Measurements from ENCODE around the gene DICER1.
"Not testable (repeated sequence)": the region's sequence is repeated elsewhere in the genome, so short reads cannot be mapped to it uniquely, and the experiment has no call there.

DICER1 gene, protein sequence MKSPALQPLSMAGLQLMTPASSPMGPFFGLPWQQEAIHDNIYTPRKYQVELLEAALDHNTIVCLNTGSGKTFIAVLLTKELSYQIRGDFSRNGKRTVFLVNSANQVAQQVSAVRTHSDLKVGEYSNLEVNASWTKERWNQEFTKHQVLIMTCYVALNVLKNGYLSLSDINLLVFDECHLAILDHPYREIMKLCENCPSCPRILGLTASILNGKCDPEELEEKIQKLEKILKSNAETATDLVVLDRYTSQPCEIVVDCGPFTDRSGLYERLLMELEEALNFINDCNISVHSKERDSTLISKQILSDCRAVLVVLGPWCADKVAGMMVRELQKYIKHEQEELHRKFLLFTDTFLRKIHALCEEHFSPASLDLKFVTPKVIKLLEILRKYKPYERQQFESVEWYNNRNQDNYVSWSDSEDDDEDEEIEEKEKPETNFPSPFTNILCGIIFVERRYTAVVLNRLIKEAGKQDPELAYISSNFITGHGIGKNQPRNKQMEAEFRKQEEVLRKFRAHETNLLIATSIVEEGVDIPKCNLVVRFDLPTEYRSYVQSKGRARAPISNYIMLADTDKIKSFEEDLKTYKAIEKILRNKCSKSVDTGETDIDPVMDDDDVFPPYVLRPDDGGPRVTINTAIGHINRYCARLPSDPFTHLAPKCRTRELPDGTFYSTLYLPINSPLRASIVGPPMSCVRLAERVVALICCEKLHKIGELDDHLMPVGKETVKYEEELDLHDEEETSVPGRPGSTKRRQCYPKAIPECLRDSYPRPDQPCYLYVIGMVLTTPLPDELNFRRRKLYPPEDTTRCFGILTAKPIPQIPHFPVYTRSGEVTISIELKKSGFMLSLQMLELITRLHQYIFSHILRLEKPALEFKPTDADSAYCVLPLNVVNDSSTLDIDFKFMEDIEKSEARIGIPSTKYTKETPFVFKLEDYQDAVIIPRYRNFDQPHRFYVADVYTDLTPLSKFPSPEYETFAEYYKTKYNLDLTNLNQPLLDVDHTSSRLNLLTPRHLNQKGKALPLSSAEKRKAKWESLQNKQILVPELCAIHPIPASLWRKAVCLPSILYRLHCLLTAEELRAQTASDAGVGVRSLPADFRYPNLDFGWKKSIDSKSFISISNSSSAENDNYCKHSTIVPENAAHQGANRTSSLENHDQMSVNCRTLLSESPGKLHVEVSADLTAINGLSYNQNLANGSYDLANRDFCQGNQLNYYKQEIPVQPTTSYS (N-terminal part only)

DNA sequence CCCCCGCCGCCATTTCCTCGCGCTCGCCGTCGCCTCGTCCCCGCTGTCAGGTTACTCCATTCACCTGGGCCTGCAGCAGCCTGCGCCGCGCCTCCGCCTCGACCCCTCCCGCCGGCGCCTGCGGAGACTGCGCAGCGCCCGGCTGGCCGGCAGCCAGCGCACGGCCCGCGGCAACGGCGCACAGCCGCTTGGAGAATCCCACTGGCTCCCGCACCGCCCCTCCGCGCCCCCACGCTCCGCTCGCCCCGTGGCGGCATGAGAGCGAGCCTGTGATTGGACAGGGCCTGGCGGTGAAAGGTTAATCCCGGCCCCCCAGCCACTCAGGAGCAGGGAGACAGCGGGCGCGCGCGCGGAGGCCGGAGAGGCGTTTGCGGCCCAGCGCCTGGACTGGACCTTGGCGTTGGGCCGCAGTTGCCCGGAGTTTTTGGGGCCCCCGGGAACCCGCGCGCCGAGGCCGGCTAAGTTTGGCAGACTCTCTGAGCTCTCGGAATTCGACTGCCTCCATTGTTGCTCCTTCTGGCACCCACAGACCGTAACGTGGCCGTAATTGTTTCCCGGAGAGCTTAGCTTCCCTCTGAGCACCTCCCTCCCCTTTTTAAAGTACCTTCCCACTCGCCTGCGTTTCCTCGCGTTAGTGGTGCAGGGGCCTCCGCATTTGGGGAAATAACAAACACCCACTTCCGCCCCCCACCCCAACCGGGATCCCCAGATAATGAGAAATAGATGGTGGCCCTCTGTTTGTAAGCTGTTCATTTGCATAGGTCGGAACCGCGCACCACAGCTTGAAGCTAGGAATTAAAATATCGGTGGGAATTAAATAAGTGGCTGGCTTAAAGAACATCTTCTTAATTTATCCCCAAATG, at the start of gene DICER1:
Gene DICER1 (minus strand): TSS at position 203 of the 863 bp plus-strand sequence. CDS start 24,071 bp downstream, outside the sequence.
- H3K27ac Mint-ChIP-seq: peak within 1 kb of the TSS; percentile 99
- H3K27me3 Mint-ChIP-seq: no peaks in the 10 kb centered on the region
- no peaks in the 10 kb centered on the region for H3K9me3 Mint-ChIP-seq
- H3K4me1 Mint-ChIP-seq: peaks cover 41% of the 10 kb centered on the region
- peaks cover 3% of the 10 kb centered on the region for H3K36me3 Mint-ChIP-seq
- peak within 1 kb of the TSS; percentile 96 for H3K4me3 Mint-ChIP-seq

DNA sequence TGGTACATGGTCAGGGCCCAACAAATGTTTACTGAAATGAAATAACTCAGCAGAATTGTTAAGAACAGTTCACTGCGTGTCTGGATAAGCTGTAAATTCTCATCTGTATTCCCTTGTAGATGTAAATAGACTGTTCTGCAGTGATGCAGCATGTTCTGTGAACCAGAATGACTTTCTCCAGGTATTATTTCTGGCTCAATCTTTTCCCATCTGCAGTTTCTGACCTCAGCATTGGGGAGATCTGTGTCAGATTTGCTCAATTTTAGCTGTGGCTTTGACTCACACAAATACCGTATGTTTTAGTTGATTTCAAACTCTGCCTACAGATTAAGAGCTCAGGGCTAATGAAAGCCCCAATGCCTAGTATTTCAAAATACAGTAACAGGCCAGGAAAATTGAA, 49.2 kb upstream of the DICER1 start:
- Mint-ChIP-seq H3K36me3 (peaks cover 2% of the 10 kb centered on the region), H3K27me3 (peaks cover 3% of the 10 kb centered on the region), H3K9me3 (peaks cover 19% of the 10 kb centered on the region), H3K4me3 (no peak overlapping the region), H3K27ac (no peak overlapping the region), H3K4me1 (no peaks in the 10 kb centered on the region)

DNA sequence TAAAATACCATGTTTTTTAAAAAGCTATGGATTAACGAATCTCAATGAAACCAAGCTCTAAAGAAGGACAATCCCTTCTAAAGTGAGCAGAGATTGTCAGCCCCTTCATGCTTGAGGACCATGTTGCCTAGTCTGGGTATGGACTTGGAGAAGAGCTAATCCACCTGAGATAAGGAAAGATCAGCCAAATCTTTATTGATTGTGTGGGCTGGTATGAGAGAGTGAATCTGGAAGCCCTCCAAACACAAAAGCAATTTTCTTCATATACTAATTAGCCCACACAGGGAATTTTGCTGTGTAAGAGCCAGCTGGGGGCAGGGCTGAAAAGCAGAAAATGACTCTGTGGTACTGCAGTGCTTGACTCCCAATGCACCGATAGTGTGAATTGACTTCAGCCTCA, 47.4 kb upstream of the DICER1 start:
- Mint-ChIP-seq H3K4me3 (no peak overlapping the region), H3K9me3 (peaks cover 19% of the 10 kb centered on the region), H3K27me3 (peaks cover 3% of the 10 kb centered on the region), H3K36me3 (peaks cover 2% of the 10 kb centered on the region), H3K4me1 (no peaks in the 10 kb centered on the region), H3K27ac (no peak overlapping the region)

DNA sequence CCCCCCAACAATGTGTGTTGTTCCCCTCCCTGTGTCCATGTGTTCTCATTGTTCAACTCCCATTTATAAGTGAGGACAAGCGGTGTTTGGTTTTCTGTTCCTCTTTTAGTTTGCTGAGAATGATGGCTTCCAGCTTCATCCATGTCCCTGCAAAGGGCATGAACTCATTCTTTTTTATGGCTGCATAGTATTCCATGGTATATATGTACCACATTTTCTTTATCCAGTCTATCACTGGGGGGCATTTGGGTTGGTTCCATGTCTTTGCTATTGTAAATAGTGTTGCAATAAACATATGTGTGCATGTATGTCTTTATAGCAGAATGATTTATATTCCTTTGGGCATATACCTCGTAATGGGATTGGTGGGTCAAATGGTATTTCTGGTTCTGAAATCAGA, 44.4 kb upstream of the DICER1 start:
- not testable (repeated sequence) for H3K27me3 Mint-ChIP-seq

DNA sequence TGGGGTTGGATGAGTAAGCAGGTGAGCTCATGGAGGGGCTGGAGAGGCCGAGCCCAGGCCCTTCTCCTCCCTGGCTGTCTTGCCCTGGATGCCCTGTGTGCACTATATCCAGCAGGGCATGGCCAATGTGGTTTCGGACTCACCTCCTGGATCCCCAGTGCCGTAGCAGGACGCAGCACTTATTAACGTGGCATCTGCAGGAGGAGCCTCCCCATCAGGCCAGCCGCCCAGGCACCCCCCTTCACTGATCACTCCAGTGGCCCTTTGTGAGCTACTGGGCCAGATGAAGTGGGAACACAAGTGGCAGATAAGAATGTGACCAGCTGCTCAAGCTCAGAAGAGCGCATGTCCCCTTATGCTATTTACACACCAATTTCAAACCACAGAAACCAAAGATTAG, 43.1 kb upstream of the DICER1 start:
- peaks cover 4% of the 10 kb centered on the region for H3K27me3 Mint-ChIP-seq
- no peak overlapping the region for H3K4me3 Mint-ChIP-seq
- H3K9me3 Mint-ChIP-seq: peaks cover 14% of the 10 kb centered on the region
- H3K4me1 Mint-ChIP-seq: no peaks in the 10 kb centered on the region
- no peak overlapping the region for H3K27ac Mint-ChIP-seq
- peaks cover 2% of the 10 kb centered on the region for H3K36me3 Mint-ChIP-seq

More for the DNA sequence above, 44.4 kb upstream of the DICER1 start:
- not testable (repeated sequence) for H3K36me3 Mint-ChIP-seq, H3K27ac Mint-ChIP-seq, H3K4me3 Mint-ChIP-seq, H3K4me1 Mint-ChIP-seq
- peaks cover 19% of the 10 kb centered on the region for H3K9me3 Mint-ChIP-seq

DNA sequence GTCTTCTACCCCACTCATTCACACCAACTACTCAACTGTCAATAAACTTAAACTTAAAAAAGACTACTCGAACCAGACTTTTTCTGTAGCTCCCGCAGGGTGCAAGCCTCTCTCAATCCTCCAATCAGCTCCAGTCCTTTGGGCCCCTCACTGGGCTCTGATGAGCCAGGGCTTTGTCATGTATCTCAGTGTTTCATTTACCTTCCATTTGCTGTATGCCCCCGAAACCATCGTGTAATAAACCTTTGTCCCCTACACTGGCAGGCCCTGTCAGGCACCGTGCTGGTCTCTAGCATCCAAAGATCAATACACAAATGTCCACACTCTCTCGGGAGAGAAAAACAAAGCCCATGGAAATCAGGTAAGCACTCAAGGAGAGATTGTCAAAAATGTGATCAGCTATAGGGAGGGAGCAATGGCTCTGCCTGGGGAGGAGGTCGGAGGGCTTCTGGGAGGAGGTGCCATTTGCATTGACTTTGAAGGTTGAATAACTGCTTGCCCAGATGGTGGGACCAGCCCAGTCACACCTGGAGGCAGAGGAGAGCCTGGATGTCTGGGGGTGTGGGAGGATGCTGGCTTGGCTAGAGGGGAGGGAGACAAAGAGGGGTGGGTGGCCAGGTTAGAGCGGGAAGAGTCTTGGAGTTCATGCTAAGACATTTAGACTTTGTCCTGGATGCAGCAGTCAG, 42.1 kb upstream of the DICER1 start:
- no peak overlapping the region for H3K4me3 Mint-ChIP-seq
- peaks cover 4% of the 10 kb centered on the region for H3K27me3 Mint-ChIP-seq
- H3K4me1 Mint-ChIP-seq: no peaks in the 10 kb centered on the region
- peaks cover 2% of the 10 kb centered on the region for H3K36me3 Mint-ChIP-seq
- peaks cover 4% of the 10 kb centered on the region for H3K9me3 Mint-ChIP-seq
- no peak overlapping the region for H3K27ac Mint-ChIP-seq

DNA sequence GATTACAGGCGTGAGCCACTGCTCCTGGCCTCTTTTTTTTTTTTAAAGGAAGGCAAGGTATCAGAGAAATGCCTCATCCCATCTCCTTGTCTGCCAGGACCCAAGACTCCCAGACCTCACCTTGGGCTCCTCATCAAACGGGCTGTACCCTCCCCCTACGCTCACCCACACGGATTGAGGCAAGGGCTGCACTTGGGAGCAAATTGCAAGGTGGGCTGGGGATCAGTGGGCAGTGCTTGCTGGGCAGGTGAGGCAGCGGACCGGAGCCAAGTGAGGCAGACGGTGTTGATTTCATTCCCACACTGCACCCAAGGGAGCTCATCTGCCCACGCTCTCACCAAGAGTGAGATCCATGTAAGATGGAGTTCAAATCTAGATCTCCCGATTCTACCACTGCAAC, 41.0 kb upstream of the DICER1 start:
- Mint-ChIP-seq H3K9me3 (no peaks in the 10 kb centered on the region), H3K27me3 (peaks cover 2% of the 10 kb centered on the region), H3K36me3 (no peaks in the 10 kb centered on the region), H3K4me1 (no peaks in the 10 kb centered on the region), H3K27ac (no peak overlapping the region), H3K4me3 (no peak overlapping the region)

DNA sequence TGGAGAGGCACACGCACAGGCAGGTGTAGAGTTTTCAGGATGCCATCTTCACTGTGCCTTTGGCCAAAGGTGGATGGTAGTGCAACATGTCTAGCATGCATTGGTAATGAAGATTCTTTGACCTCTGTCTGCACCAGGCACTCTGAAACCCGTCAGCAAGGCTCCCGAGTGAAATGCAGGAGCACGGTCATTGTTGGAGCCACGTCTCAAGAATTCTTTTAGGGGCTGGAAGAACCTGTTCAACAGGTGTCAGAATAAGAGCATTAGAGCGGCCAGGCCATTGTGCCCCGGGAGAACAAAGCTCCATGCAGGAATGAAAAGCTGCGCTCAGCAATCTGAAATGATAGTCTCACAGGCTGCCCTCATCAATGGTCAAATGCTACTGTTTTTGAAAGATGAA, 40.2 kb upstream of the DICER1 start:
- Mint-ChIP-seq H3K27me3 (peaks cover 1% of the 10 kb centered on the region), H3K4me1 (no peaks in the 10 kb centered on the region), H3K27ac (no peak overlapping the region), H3K36me3 (no peaks in the 10 kb centered on the region), H3K9me3 (no peaks in the 10 kb centered on the region), H3K4me3 (no peak overlapping the region)

DNA sequence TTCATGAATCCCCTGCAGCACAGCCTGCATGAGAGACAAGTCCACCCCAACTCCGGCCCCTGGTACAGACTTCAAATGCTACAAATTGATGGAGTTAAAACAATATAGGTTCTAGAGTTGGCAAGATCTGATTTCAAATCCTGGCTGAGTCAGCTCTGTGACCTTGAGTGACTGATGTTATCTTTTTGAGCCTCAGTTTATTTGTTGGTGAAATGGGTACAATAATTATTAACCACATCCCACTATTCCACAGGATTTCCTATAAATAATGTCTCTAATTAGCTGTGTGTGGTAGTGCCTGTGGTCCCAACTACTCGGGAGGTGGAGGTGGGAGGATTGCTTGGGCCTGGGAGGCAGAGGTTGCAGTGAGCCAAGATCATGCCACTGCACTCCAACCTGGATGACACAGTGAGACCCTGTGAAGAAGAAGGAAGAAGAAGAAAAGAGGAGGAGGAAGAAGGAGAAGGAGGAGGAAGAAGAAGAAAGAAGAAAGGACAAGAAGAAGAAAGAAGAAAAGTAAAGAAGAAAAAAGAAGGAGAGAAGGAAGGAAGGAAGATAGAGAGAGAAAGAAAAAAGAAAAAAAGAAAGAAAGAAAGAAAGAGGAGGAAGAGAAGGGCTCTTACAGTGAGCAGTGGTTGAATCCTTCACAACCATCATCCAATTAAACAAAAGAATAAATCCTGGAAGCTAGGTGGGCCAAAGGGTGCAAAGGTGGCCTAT, 39.7 kb upstream of the DICER1 start:
- Mint-ChIP-seq H3K27ac (no peak overlapping the region), H3K27me3 (peaks cover 1% of the 10 kb centered on the region), H3K9me3 (no peaks in the 10 kb centered on the region), H3K36me3 (no peaks in the 10 kb centered on the region), H3K4me3 (no peak overlapping the region), H3K4me1 (no peaks in the 10 kb centered on the region)

DNA sequence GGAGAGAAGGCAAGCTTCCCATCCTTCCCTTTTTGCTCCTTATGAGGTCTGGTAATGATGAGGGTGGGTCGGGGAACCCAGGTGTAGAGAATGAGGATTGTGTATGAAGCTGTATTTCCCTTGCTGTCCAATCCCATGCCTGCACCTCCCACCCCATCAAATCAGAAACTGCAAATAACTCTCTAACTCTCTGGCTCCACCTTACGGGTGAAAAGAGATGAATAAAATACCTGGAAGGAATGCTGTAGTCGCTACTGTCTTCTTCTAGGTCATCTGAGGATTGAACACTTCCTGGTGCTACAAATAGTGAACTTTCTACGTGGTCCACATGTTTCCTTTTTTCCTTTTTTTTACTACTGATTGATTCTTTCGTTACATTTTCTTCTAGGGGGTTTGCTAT, 38.9 kb upstream of the DICER1 start:
- H3K9me3 Mint-ChIP-seq: no peaks in the 10 kb centered on the region
- peaks cover 1% of the 10 kb centered on the region for H3K27me3 Mint-ChIP-seq
- H3K4me3 Mint-ChIP-seq: no peak overlapping the region
- no peaks in the 10 kb centered on the region for H3K4me1 Mint-ChIP-seq
- no peak overlapping the region for H3K27ac Mint-ChIP-seq
- H3K36me3 Mint-ChIP-seq: no peaks in the 10 kb centered on the region

DNA sequence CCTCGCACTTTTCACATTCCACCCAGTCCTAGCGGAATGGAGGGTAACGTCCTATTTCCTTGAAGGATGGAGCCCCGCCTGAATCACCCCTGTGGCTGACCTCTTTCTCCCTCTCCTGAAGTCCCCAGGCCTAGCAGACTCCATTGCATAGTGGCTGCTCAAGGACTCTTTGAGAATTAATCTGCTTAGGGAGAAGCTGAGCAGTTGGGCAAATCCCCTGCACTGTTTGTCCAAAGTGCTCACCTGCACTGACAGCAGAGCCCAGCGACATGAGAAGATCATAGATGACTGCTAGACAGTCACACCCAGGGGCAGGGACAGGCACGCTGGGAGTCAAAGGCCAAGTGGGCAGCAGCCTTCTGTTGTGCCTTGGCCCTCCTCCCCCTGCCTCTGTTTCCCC, 37.7 kb upstream of the DICER1 start:
- Mint-ChIP-seq H3K36me3 (no peaks in the 10 kb centered on the region), H3K4me1 (no peaks in the 10 kb centered on the region), H3K27me3 (peaks cover 1% of the 10 kb centered on the region), H3K4me3 (no peak overlapping the region), H3K9me3 (no peaks in the 10 kb centered on the region), H3K27ac (no peak overlapping the region)

DNA sequence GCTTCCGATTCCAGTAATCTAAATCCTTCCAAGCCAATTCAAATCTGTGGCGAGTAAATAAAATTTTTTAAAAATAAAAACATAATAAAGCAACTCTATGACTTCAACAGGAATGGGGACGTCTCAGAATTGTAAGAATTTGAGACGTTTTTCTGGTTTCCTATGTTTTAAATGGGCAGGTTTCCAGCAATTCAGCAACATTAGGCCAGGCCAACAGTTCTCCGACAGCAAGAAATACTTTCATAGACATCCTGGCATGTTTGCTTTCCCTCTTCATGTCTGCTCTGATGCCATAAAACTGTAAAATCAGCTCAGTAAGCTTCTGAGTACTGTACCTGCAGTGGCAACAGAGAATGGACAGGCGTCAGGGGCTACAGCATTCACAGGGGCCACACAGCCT, 35.8 kb upstream of the DICER1 start:
- H3K36me3 Mint-ChIP-seq: no peaks in the 10 kb centered on the region
- peaks cover 1% of the 10 kb centered on the region for H3K27me3 Mint-ChIP-seq
- no peak overlapping the region for H3K4me3 Mint-ChIP-seq
- no peaks in the 10 kb centered on the region for H3K4me1 Mint-ChIP-seq
- H3K27ac Mint-ChIP-seq: no peak overlapping the region
- H3K9me3 Mint-ChIP-seq: peaks cover 3% of the 10 kb centered on the region

DNA sequence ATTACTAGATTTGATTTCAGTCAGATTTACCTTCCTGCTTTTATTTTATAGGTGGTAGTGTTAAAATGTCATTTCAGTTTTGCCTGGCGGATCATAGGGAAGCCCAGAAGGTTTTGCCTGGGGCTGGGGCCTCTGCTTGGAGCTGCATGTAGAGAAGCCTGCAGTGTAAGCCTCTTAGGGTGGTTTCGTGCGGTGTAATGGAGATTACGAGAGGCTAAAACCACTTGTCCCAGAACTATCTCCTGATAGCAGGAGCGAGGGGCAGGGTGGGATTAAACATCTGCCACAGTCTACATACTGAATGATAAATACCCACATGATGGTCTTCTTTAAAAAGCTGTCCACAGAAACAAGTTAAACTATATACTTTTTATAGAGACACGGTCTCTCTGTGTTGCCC, 35.0 kb upstream of the DICER1 start:
- Mint-ChIP-seq H3K27me3 (peaks cover 1% of the 10 kb centered on the region), H3K4me1 (no peaks in the 10 kb centered on the region), H3K27ac (no peak overlapping the region), H3K9me3 (peaks cover 7% of the 10 kb centered on the region), H3K4me3 (no peak overlapping the region), H3K36me3 (no peaks in the 10 kb centered on the region)
